GM12892 (cell line): ENCODE measurements around the gene HPN.

Experiments used
- POLR2A ChIP-seq: IDR thresholded peaks from 2 replicates; pipeline ENCODE4 v1.6.1; 2011; ENCODE audit warnings: low read depth, low read length, control low read depth
- POLR2AphosphoS5 ChIP-seq: IDR thresholded peaks from 2 replicates; pipeline ENCODE4 v1.6.1; 2011; ENCODE audit warnings: low read depth, low read length, control low read depth
- TAF1 ChIP-seq: IDR thresholded peaks from 2 replicates; pipeline ENCODE4 v1.6.1; 2011; ENCODE audit warnings: low read depth, mild to moderate bottlenecking, control low read depth, low read length, borderline replicate concordance

DNA sequence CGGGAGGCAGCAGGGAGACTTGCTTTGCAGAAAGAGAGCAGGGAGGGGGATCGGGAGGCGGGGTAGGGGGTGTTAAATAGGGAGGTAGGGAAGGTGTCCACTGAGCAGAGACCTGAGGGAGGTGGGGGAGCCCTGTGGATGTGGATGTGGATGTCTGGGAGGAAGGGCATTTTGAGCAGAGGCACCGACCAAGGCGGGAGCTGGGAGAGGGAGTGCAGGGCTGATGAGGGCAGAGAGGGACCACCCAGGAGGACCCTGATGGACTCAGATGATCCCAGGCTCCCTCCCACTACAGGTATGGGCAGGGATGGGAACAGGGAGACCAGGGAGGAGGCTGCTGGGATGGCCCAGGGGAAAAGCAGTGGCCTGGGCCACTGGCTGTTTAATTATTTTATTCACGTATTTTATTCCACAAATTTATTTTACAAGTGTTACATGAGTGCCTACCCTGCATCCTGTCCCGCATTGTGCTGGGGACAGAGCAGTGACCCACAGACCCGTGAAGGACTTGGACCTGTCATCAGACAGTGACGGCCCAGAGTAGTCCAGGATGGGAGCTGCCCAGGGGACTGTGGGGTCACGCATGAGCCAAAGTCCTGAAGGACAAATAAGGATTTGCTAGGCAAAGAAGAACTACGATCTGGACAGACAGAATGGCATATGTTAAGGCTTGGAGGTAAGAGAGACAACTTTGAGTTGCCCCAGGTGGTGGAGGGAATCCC lies 36.1 kb upstream of the HPN start:
- TF ChIP-seq POLR2A (no peak), TAF1 (no peak), POLR2AphosphoS5 (no peak)
